ENCODE results near the gene LRCH3.

DNA sequence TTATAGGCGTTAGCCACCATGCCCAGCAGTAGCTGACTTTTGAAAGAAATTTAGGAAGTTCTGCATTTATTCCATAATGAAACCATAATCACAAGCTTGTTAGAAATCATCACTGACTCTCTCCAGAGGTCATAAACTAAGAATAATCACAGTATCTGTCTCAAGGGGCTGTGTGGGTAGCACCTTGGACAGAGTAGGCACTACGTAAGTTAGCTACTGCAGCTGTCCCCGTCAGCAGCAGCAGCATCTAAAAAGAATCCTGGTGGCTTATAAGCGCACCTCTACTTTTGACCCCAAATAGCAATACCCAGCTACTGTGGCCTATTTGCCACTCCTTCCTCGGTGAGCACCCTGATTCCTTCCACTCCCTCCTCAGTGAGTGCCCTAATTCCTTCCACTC, 101.1 kb downstream of the LRCH3 start:
- TF ChIP-seq, protein P1, sequence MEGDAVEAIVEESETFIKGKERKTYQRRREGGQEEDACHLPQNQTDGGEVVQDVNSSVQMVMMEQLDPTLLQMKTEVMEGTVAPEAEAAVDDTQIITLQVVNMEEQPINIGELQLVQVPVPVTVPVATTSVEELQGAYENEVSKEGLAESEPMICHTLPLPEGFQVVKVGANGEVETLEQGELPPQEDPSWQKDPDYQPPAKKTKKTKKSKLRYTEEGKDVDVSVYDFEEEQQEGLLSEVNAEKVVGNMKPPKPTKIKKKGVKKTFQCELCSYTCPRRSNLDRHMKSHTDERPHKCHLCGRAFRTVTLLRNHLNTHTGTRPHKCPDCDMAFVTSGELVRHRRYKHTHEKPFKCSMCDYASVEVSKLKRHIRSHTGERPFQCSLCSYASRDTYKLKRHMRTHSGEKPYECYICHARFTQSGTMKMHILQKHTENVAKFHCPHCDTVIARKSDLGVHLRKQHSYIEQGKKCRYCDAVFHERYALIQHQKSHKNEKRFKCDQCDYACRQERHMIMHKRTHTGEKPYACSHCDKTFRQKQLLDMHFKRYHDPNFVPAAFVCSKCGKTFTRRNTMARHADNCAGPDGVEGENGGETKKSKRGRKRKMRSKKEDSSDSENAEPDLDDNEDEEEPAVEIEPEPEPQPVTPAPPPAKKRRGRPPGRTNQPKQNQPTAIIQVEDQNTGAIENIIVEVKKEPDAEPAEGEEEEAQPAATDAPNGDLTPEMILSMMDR (IDR thresholded peaks at IDR 0.05; ENCODE audit: insufficient read depth, low read length): no peak
- TF ChIP-seq, protein P2, sequence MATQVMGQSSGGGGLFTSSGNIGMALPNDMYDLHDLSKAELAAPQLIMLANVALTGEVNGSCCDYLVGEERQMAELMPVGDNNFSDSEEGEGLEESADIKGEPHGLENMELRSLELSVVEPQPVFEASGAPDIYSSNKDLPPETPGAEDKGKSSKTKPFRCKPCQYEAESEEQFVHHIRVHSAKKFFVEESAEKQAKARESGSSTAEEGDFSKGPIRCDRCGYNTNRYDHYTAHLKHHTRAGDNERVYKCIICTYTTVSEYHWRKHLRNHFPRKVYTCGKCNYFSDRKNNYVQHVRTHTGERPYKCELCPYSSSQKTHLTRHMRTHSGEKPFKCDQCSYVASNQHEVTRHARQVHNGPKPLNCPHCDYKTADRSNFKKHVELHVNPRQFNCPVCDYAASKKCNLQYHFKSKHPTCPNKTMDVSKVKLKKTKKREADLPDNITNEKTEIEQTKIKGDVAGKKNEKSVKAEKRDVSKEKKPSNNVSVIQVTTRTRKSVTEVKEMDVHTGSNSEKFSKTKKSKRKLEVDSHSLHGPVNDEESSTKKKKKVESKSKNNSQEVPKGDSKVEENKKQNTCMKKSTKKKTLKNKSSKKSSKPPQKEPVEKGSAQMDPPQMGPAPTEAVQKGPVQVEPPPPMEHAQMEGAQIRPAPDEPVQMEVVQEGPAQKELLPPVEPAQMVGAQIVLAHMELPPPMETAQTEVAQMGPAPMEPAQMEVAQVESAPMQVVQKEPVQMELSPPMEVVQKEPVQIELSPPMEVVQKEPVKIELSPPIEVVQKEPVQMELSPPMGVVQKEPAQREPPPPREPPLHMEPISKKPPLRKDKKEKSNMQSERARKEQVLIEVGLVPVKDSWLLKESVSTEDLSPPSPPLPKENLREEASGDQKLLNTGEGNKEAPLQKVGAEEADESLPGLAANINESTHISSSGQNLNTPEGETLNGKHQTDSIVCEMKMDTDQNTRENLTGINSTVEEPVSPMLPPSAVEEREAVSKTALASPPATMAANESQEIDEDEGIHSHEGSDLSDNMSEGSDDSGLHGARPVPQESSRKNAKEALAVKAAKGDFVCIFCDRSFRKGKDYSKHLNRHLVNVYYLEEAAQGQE (IDR thresholded peaks at IDR 0.05; ENCODE audit: insufficient replicate concordance, low read depth): peak; percentile 58

All from HL-60 (cell line).